SU-DHL-6 (cell line): ENCODE data around the gene TSPAN18.

ENCODE experiments used
- H2AFZ ChIP-seq: fragments of 200-600 bp; sonication (generic); 2 replicates; pipeline ENCODE4 v1.6.1; 2014; ENCODE audit warnings: low read depth, mild to moderate bottlenecking, moderate library complexity, mixed read lengths, antibody characterized with exemption, low read length; ENCODE audit not compliant: severe bottlenecking
- H3F3A ChIP-seq: fragments of 200-600 bp; shearing (Covaris generic); 2 replicates; pipeline ENCODE4 v1.6.0; 2016; ENCODE audit warnings: antibody characterized with exemption, mild to moderate bottlenecking; ENCODE audit not compliant: insufficient read depth
- H3K27ac ChIP-seq: fragments of 200-600 bp; sonication (generic); 2 replicates; pipeline ENCODE4 v1.5.1; 2016; ENCODE audit warnings: low read depth, mild to moderate bottlenecking, low read length, moderate library complexity, mixed read lengths
- H3K27me3 ChIP-seq: fragments of 200-600 bp; sonication (generic), shearing (Covaris generic); 2 replicates; pipeline ENCODE4 v1.6.0; 2014; ENCODE audit warnings: mild to moderate bottlenecking, low read length
- H3K36me3 ChIP-seq: fragments of 200-600 bp; sonication (generic); 2 replicates; pipeline ENCODE4 v1.6.1; 2014; ENCODE audit warnings: mild to moderate bottlenecking, low read length, mixed read lengths
- H3K4me2 ChIP-seq: fragments of 300-600, 200-600 bp; shearing (Covaris generic), sonication (generic); 2 replicates; pipeline ENCODE4 v1.6.0; 2014; ENCODE audit warnings: low read length, low read depth, mild to moderate bottlenecking; ENCODE audit not compliant: poor library complexity, severe bottlenecking
- H3K4me3 ChIP-seq: fragments of 200-600 bp; sonication (generic); 2 replicates; pipeline ENCODE4 v1.5.1; 2014; ENCODE audit warnings: antibody characterized with exemption, low read length, mild to moderate bottlenecking, mixed read lengths; ENCODE audit not compliant: insufficient read depth, poor library complexity, severe bottlenecking
- H3K79me2 ChIP-seq: fragments of 200-600 bp; sonication (generic); 2 replicates; pipeline ENCODE4 v1.6.1; 2014; ENCODE audit warnings: mild to moderate bottlenecking, low read length, moderate library complexity; ENCODE audit not compliant: insufficient read depth
- H3K9ac ChIP-seq: fragments of 200-600 bp; sonication (generic); 2 replicates; pipeline ENCODE4 v1.7.0; 2014; ENCODE audit warnings: mild to moderate bottlenecking, low read length
- H3K9me2 ChIP-seq: fragments of 200-600 bp; sonication (generic); replicated peaks from 2 replicates; pipeline ENCODE4 v1.6.1; 2014; ENCODE audit warnings: low read length; ENCODE audit not compliant: insufficient read depth
- H3K9me3 ChIP-seq: fragments of 200-600 bp; sonication (generic); 2 replicates; pipeline ENCODE4 v1.6.1; 2014; ENCODE audit warnings: low read length, mixed read lengths; ENCODE audit not compliant: insufficient read depth
- H4K20me1 ChIP-seq: fragments of 200-600 bp; sonication (generic); 2 replicates; pipeline ENCODE4 v1.6.1; 2014; ENCODE audit warnings: low read depth, mild to moderate bottlenecking, antibody characterized with exemption, low read length, moderate library complexity, mixed read lengths
- EZH2phosphoT487 ChIP-seq: fragments of 200-600 bp; sonication (generic), shearing (Covaris generic); conservative IDR thresholded peaks from 2 replicates; pipeline ENCODE4 v1.6.1; 2018; ENCODE audit warnings: mild to moderate bottlenecking, antibody characterized with exemption, low read length, moderate library complexity, mixed read lengths
- TF ChIP-seq, protein P1 (sequence below): fragments of 200-600 bp; sonication (generic); IDR thresholded peaks from one replicate; pipeline ENCODE4 v1.5.1; 2017; ENCODE audit warnings: antibody characterized with exemption, mild to moderate bottlenecking, low read length, moderate library complexity; ENCODE audit not compliant: insufficient read depth, poor library complexity, severe bottlenecking

The TSPAN18 gene

DNA sequence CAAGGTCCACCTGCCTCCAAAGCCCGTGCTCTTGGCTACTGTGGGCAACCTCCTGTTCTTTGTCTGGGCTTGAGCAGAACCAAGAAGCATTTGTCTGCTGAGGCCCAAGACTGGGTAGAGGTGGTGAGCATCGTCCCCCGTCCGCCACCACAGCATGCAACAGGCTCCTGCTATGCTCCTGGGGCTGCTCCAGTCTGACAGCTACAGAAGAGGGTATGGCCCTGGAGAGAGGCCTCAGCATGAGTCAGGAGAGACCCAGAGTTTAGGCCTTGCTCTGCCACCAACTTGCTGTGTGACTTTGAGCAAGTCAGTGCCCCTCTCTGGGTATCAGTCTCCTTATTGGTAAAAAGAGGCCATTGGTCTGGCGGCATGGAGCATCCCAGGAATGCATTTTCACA, 132.8 kb downstream of the TSPAN18 start:
- no peaks in the 10 kb centered on the region for H3K9me3 ChIP-seq
- no peak overlapping the region for H2AFZ ChIP-seq
- H3K27me3 ChIP-seq, result no peaks in the 10 kb centered on the region
- no peak overlapping the region for H3K9ac ChIP-seq
- H3K79me2 ChIP-seq, result no peaks in the 10 kb centered on the region
- no peak overlapping the region for H3K27ac ChIP-seq
- H3K36me3 ChIP-seq, result no peaks in the 10 kb centered on the region
- TF ChIP-seq, protein P1, sequence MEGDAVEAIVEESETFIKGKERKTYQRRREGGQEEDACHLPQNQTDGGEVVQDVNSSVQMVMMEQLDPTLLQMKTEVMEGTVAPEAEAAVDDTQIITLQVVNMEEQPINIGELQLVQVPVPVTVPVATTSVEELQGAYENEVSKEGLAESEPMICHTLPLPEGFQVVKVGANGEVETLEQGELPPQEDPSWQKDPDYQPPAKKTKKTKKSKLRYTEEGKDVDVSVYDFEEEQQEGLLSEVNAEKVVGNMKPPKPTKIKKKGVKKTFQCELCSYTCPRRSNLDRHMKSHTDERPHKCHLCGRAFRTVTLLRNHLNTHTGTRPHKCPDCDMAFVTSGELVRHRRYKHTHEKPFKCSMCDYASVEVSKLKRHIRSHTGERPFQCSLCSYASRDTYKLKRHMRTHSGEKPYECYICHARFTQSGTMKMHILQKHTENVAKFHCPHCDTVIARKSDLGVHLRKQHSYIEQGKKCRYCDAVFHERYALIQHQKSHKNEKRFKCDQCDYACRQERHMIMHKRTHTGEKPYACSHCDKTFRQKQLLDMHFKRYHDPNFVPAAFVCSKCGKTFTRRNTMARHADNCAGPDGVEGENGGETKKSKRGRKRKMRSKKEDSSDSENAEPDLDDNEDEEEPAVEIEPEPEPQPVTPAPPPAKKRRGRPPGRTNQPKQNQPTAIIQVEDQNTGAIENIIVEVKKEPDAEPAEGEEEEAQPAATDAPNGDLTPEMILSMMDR, result no peak
- no peak for TF ChIP-seq EZH2phosphoT487
- H3K4me2 ChIP-seq, result no peak overlapping the region
- H3K9me2 ChIP-seq, result no peaks in the 10 kb centered on the region
- no peaks in the 10 kb centered on the region for H3F3A ChIP-seq
- no peak overlapping the region for H3K4me3 ChIP-seq
- no peaks in the 10 kb centered on the region for H4K20me1 ChIP-seq

DNA sequence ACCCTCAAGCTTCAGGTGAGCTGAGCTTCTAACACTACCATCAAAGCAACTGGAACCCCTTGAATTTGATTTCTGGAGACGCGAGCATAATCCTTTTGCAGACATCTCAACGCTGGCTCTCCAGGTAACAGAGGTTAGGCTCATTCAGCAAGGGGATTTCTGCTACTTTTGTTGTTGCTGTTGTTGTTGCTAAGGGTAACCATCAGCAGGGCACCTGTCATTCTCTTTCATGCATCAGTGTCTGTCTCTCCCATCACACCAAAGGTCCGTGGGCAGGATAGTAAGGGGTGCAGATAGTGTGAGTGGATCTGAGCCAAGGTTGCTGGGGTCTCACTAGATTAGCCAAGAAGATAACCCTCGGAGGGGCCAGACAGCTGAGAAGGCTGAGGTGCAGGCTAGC, 133.6 kb downstream of the TSPAN18 start:
- H3K36me3 ChIP-seq, result no peaks in the 10 kb centered on the region
- no peaks in the 10 kb centered on the region for H3K9me2 ChIP-seq
- H3K27ac ChIP-seq, result no peak overlapping the region
- H3K4me3 ChIP-seq, result no peak overlapping the region
- H4K20me1 ChIP-seq, result no peaks in the 10 kb centered on the region
- H3K79me2 ChIP-seq, result no peaks in the 10 kb centered on the region
- H3K9ac ChIP-seq, result no peak overlapping the region
- no peaks in the 10 kb centered on the region for H3F3A ChIP-seq
- TF ChIP-seq EZH2phosphoT487, result no peak
- TF ChIP-seq, protein P1, result no peak
- no peaks in the 10 kb centered on the region for H3K9me3 ChIP-seq
- no peak overlapping the region for H3K4me2 ChIP-seq
- H2AFZ ChIP-seq, result no peak overlapping the region
- H3K27me3 ChIP-seq, result no peaks in the 10 kb centered on the region

DNA sequence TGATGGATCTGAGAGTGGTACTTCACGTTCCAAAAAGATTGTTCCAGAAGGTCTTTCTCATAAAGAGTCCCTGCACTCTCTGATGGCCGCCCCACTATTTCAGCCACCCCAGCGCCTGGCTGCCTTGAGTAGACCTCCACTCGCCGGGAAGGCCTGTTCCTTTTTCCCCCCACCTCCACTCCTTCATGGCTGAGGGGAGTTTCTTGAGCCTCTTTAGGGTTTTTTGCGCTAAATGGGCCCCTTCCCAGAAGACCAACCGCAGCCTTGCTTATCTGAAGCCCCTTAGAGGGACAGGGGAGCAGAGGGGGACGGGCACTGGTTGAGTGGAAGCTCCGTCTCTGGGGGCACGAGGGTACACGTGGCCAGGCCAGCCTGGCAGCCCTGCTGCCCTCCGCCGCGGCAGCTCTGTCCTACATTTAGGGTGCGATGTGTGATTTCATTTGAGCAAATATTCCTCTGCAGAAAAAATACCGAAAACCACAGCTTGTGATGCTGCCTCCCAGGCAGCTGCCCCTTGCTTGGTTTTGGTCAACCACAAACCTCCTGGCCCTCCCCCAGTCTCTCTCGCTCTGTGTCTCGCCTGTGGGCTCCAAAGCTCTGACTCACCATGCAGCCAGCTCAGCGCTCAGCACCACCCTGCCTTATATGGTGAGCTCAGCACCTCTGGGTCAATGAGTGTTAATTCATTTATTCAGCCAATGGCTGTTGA, 135.2 kb downstream of the TSPAN18 start:
- H3K9ac ChIP-seq, result no peak overlapping the region
- no peak overlapping the region for H3K4me2 ChIP-seq

More for the DNA sequence above, 135.2 kb downstream of the TSPAN18 start:
- no peaks in the 10 kb centered on the region for H3K9me3 ChIP-seq
- H4K20me1 ChIP-seq, result no peaks in the 10 kb centered on the region
- no peaks in the 10 kb centered on the region for H3F3A ChIP-seq
- no peak overlapping the region for H3K4me3 ChIP-seq
- no peaks in the 10 kb centered on the region for H3K9me2 ChIP-seq
- H3K27ac ChIP-seq, result no peak overlapping the region
- H3K36me3 ChIP-seq, result no peaks in the 10 kb centered on the region
- H3K27me3 ChIP-seq, result no peaks in the 10 kb centered on the region
- no peaks in the 10 kb centered on the region for H3K79me2 ChIP-seq
- no peak for TF ChIP-seq EZH2phosphoT487
- TF ChIP-seq, protein P1, result no peak
- no peak overlapping the region for H2AFZ ChIP-seq
